ENCODE measurements around the gene B4GALNT4.
"Not testable (repeated sequence)": the region's sequence is repeated elsewhere in the genome, so short reads cannot be mapped to it uniquely, and the experiment has no call there.

The B4GALNT4 gene

GRCh38 chr11:360326-361280 lies 8.7 kb upstream of the B4GALNT4 start:
- no peak for DNase-seq

- no peak for DNase-seq
These were observed 6.5 kb upstream of the B4GALNT4 start for GRCh38 chr11:362642-363442.

- DNase-seq, result not testable (repeated sequence)
These were observed 5.9 kb upstream of the B4GALNT4 start for GRCh38 chr11:363443-363805.

GRCh38 chr11:363948-364761 lies 5.1 kb upstream of the B4GALNT4 start:
- DNase-seq, result peak; percentile 100

GRCh38 chr11:364991-365725 lies 4.1 kb upstream of the B4GALNT4 start:
- no peak for DNase-seq

- DNase-seq, result no peak
These were observed 3.5 kb upstream of the B4GALNT4 start for GRCh38 chr11:365831-366230.

GRCh38 chr11:367956-368413 lies 1.3 kb upstream of the B4GALNT4 start:
- DNase-seq, result peak; percentile 66

- peak; percentile 84 for DNase-seq
These were observed 624 bp upstream of the B4GALNT4 start for GRCh38 chr11:368414-369335.

- no peak for DNase-seq
These were observed 1.0 kb downstream of the B4GALNT4 start for GRCh38 chr11:370070-370941.

GRCh38 chr11:371051-371450 lies 1.8 kb downstream of the B4GALNT4 start:
- DNase-seq, result no peak

- no peak for DNase-seq
These were observed 2.7 kb downstream of the B4GALNT4 start for GRCh38 chr11:371716-372590.

- DNase-seq, result no peak
These were observed 3.8 kb downstream of the B4GALNT4 start for GRCh38 chr11:372809-373715.

- no peak for DNase-seq
These were observed 4.6 kb downstream of the B4GALNT4 start for GRCh38 chr11:373716-374551.

- peak; percentile 42 for DNase-seq
These were observed 6.0 kb downstream of the B4GALNT4 start for GRCh38 chr11:375065-376025.

- no peak for DNase-seq
These were observed 7.4 kb downstream of the B4GALNT4 start for GRCh38 chr11:376531-377173.
